Prostate gland (tissue), 2 donors: ENCODE data around the gene DEFB124.
A peak's percentile ranks its signal among the peaks of the same experiment; 100 is the strongest.

Experiments
- POLR2A ChIP-seq: fragments of 450-650 bp; IDR thresholded peaks from one replicate; pipeline ENCODE4 v1.6.1; 2016; ENCODE audit warnings: antibody characterized with exemption, mild to moderate bottlenecking
- TF ChIP-seq, protein P1 (sequence below), 4 experiments: fragments of 200-600 bp in 2 of 4; fragments of 450-650 bp in 2 of 4; sonication (generic) in 2 of 4; IDR thresholded peaks; 1 replicate in 3 of 4; 2 replicates in 1 of 4; pipeline ENCODE4 v1.5.1; 2016 to 2019; ENCODE audit warnings: antibody characterized with exemption in 4 of 4, mild to moderate bottlenecking in 2 of 4, moderate library complexity in 2 of 4

DNA sequence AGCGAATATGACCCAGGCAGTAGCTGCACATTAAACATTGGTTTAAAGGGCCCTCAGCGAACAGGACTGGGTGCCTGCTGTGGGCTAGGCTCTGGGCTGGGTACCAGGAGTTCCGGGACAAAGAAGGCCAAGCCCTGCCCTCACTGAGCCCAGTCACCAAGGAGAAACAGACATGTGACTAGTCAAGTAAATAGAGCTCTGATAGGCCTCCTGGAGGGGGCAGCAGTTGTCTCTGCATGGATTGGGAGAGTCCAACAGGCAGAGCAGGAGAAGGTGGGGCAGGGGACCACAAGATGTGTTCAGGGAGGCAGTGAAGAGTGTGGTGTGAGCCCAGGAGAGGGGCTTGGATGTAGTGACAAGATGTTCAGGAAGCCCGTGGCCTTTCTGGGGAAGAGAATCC lies 42.4 kb upstream of the DEFB124 start:
- TF ChIP-seq, protein P1, sequence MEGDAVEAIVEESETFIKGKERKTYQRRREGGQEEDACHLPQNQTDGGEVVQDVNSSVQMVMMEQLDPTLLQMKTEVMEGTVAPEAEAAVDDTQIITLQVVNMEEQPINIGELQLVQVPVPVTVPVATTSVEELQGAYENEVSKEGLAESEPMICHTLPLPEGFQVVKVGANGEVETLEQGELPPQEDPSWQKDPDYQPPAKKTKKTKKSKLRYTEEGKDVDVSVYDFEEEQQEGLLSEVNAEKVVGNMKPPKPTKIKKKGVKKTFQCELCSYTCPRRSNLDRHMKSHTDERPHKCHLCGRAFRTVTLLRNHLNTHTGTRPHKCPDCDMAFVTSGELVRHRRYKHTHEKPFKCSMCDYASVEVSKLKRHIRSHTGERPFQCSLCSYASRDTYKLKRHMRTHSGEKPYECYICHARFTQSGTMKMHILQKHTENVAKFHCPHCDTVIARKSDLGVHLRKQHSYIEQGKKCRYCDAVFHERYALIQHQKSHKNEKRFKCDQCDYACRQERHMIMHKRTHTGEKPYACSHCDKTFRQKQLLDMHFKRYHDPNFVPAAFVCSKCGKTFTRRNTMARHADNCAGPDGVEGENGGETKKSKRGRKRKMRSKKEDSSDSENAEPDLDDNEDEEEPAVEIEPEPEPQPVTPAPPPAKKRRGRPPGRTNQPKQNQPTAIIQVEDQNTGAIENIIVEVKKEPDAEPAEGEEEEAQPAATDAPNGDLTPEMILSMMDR (IDR thresholded peaks at IDR 0.05): peak in 1 of 4 experiments; percentile 30
- TF ChIP-seq POLR2A: no peak
